ENCODE measurements around the gene LCN6. TPM values are rescaled to one million over a fixed set of nuclear protein-coding genes. Genes with fewer than 3 reads are reported as not detected.
"Not testable (repeated sequence)": the region's sequence is repeated elsewhere in the genome, so short reads cannot be mapped to it uniquely, and the experiment has no call there.

Gene LCN6
- total RNA-seq, 2 donors from 2014 or later: 6.4 to 9.3 TPM

- no peak for TF ChIP-seq CTCF (IDR thresholded peaks at IDR 0.05)
- DNase-seq (ENCODE audit: low spot score): no peak
These were observed 13.2 kb upstream of the LCN6 start for GRCh38 chr9:136761545-136761981.

GRCh38 chr9:136760834-136761544 lies 12.7 kb upstream of the LCN6 start:
- not testable (repeated sequence) for H3K4me3 ChIP-seq; H3K27me3 ChIP-seq; H3K27ac ChIP-seq; H3K36me3 ChIP-seq; DNase-seq (ENCODE audit: low spot score); H3K9me3 ChIP-seq
- TF ChIP-seq CTCF (IDR thresholded peaks at IDR 0.05): peak in 1 of 2 donors; percentile 52
- peaks cover 0 to 12% of the 10 kb centered on the region in 2 donors for H3K4me1 ChIP-seq

More at GRCh38 chr9:136761545-136761981, 13.2 kb upstream of the LCN6 start:
- Histone ChIP-seq H3K27ac (no peak overlapping the region), H3K36me3 (no peaks in the 10 kb centered on the region), H3K9me3 (no peaks in the 10 kb centered on the region), H3K4me3 (no peak overlapping the region), H3K27me3 (no peaks in the 10 kb centered on the region), H3K4me1 (peaks cover 0 to 14% of the 10 kb centered on the region in 2 donors)

GRCh38 chr9:136760424-136760823 lies 12.1 kb upstream of the LCN6 start:
- Histone ChIP-seq H3K4me1 (peaks cover 0 to 11% of the 10 kb centered on the region in 2 donors), H3K27ac (no peak overlapping the region), H3K9me3 (peaks cover 0 to 7% of the 10 kb centered on the region in 2 donors), H3K36me3 (no peaks in the 10 kb centered on the region), H3K27me3 (no peaks in the 10 kb centered on the region), H3K4me3 (no peak overlapping the region)
- DNase-seq (ENCODE audit: low spot score): no peak
- no peak for TF ChIP-seq CTCF (IDR thresholded peaks at IDR 0.05)

- no peak overlapping the region for H3K4me3 ChIP-seq
- TF ChIP-seq CTCF (IDR thresholded peaks at IDR 0.05): no peak
- H3K4me1 ChIP-seq: peaks cover 0 to 11% of the 10 kb centered on the region in 2 donors
- H3K36me3 ChIP-seq: no peaks in the 10 kb centered on the region
- no peaks in the 10 kb centered on the region for H3K27me3 ChIP-seq
- DNase-seq (ENCODE audit: low spot score): no peak
- peaks cover 0 to 8% of the 10 kb centered on the region in 2 donors for H3K9me3 ChIP-seq
- H3K27ac ChIP-seq: no peak overlapping the region
These were observed 11.4 kb upstream of the LCN6 start for GRCh38 chr9:136759436-136760325.

- Histone ChIP-seq H3K4me1 (peaks cover 0 to 11% of the 10 kb centered on the region in 2 donors), H3K36me3 (no peaks in the 10 kb centered on the region), H3K9me3 (peaks cover 0 to 8% of the 10 kb centered on the region in 2 donors), H3K27me3 (no peaks in the 10 kb centered on the region), H3K4me3 (no peak overlapping the region), H3K27ac (no peak overlapping the region)
- TF ChIP-seq CTCF (IDR thresholded peaks at IDR 0.05): no peak
- DNase-seq (ENCODE audit: low spot score): no peak
These were observed 10.7 kb upstream of the LCN6 start for GRCh38 chr9:136759001-136759400.

Measured in right atrium auricular region (tissue), 2 donors.